Measurements from ENCODE around the gene ARFGEF2.
"Not testable (repeated sequence)": the region's sequence is repeated elsewhere in the genome, so short reads cannot be mapped to it uniquely, and the experiment has no call there.

DNA sequence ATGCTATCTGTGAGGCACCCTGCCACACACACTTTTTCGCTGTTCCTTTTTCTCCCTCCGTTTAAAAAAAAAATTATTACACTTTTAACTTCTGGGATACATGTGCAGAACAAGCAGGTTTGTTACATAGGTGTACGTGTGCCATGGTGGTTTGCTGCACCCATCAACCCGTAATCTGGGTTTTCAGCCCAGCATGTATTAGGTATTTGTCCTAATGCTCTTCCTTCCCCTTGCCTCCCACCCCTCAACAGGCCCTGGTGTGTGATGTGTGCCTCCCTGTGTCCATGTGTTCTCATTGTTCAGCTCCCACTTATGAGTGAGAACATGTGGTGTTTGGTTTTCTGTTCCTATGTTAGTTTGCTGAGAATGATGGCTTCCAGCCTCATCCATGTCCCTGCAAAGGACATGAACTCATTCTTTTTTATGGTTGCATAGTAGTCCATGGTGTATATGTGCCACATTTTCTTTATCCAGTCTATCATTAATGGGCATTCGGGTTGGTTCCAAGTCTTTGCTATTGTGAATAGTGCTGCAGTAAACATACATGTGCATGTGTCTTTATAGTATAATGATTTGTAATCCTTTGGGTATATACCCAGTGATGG lies 12.9 kb downstream of the ARFGEF2 start:
- TF ChIP-seq, protein P1, sequence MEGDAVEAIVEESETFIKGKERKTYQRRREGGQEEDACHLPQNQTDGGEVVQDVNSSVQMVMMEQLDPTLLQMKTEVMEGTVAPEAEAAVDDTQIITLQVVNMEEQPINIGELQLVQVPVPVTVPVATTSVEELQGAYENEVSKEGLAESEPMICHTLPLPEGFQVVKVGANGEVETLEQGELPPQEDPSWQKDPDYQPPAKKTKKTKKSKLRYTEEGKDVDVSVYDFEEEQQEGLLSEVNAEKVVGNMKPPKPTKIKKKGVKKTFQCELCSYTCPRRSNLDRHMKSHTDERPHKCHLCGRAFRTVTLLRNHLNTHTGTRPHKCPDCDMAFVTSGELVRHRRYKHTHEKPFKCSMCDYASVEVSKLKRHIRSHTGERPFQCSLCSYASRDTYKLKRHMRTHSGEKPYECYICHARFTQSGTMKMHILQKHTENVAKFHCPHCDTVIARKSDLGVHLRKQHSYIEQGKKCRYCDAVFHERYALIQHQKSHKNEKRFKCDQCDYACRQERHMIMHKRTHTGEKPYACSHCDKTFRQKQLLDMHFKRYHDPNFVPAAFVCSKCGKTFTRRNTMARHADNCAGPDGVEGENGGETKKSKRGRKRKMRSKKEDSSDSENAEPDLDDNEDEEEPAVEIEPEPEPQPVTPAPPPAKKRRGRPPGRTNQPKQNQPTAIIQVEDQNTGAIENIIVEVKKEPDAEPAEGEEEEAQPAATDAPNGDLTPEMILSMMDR (IDR thresholded peaks at IDR 0.05; ENCODE audit: poor library complexity) = not testable (repeated sequence)
- TF ChIP-seq EZH2phosphoT487 (IDR thresholded peaks at IDR 0.05; ENCODE audit: low read depth, severe bottlenecking, unreplicated experiment); EZH2 (IDR thresholded peaks at IDR 0.05; ENCODE audit: borderline replicate concordance): not testable (repeated sequence)
